Liver (tissue), 9 donors: Measurements from ENCODE around the gene PCDH1. TPM values are rescaled to one million over a fixed set of nuclear protein-coding genes. Genes with fewer than 3 reads are reported as not detected.

Source experiments
- DNase-seq: peaks from one replicate; pipeline ENCODE4 v3.0.0-alpha.2; 2017; ENCODE audit warnings: low spot score
- H3K27ac ChIP-seq, 2 donors: one replicate each; pipeline ENCODE4 v1.7.0; 2013; ENCODE audit warnings: inconsistent platforms in 2 of 2, low read length in 2 of 2, control low read depth in 1 of 2, low read depth in 1 of 2, mild to moderate bottlenecking in 1 of 2
- H3K27me3 ChIP-seq, 4 donors: one replicate each; pipeline versions ENCODE4 v1.6.1 to v1.7.0; 2013; ENCODE audit warnings: low read length in 3 of 4, inconsistent platforms in 1 of 4, mild to moderate bottlenecking in 1 of 4, moderate library complexity in 1 of 4; ENCODE audit not compliant: control insufficient read depth in 4 of 4, insufficient read depth in 4 of 4
- H3K36me3 ChIP-seq, 4 donors: one replicate each; pipeline versions ENCODE4 v1.6.1 to v1.7.0; 2013; ENCODE audit warnings: low read length in 3 of 4, mild to moderate bottlenecking in 3 of 4, low read depth in 1 of 4, moderate library complexity in 1 of 4; ENCODE audit not compliant: control insufficient read depth in 4 of 4, insufficient read depth in 3 of 4
- H3K4me1 ChIP-seq, 4 donors: one replicate each; pipeline versions ENCODE4 v1.6.1 to v1.7.0; 2013; ENCODE audit warnings: low read length in 3 of 4, mild to moderate bottlenecking in 3 of 4, moderate library complexity in 1 of 4; ENCODE audit not compliant: control insufficient read depth in 4 of 4, insufficient read depth in 4 of 4
- H3K4me3 ChIP-seq, 3 donors: one replicate each; pipeline versions ENCODE4 v1.6.1 to v1.7.0; 2013; ENCODE audit warnings: low read length in 3 of 3, control low read depth in 1 of 3, low read depth in 1 of 3, mild to moderate bottlenecking in 1 of 3
- H3K9ac ChIP-seq, 2 donors: one replicate each; pipeline ENCODE4 v1.7.0; 2013; ENCODE audit warnings: low read length in 2 of 2, mild to moderate bottlenecking in 2 of 2, moderate library complexity in 2 of 2, control low read depth in 1 of 2, low read depth in 1 of 2
- H3K9me3 ChIP-seq, 4 donors: one replicate each; pipeline versions ENCODE4 v1.6.1 to v1.7.0; 2013; ENCODE audit warnings: low read length in 3 of 4; ENCODE audit not compliant: control insufficient read depth in 4 of 4
- EGR1 ChIP-seq, 2 donors: IDR thresholded peaks; 2 replicates each; pipeline ENCODE4 v1.6.1; 2016 to 2018; ENCODE audit warnings: antibody characterized with exemption in 2 of 2, low read depth in 2 of 2
- FOXA1 ChIP-seq: IDR thresholded peaks from 2 replicates; pipeline ENCODE4 v1.6.1; 2016; ENCODE audit warnings: antibody characterized with exemption
- GABPA ChIP-seq, 2 donors: IDR thresholded peaks in 1 of 2; conservative IDR thresholded peaks in 1 of 2; 2 replicates each; pipeline ENCODE4 v1.6.1; 2016; ENCODE audit warnings: antibody characterized with exemption in 2 of 2, mild to moderate bottlenecking in 1 of 2, moderate library complexity in 1 of 2
- HNF4A ChIP-seq, 2 donors: conservative IDR thresholded peaks; 2 replicates each; pipeline ENCODE4 v1.6.1; 2016; ENCODE audit warnings: antibody characterized with exemption in 2 of 2, mild to moderate bottlenecking in 2 of 2
- HNF4G ChIP-seq: IDR thresholded peaks from 2 replicates; pipeline ENCODE4 v1.6.1; 2016; ENCODE audit warnings: antibody characterized with exemption
- JUND ChIP-seq, 2 donors: IDR thresholded peaks; 2 replicates each; pipeline ENCODE4 v1.6.1; 2016; ENCODE audit warnings: antibody characterized with exemption in 2 of 2
- NR2F2 ChIP-seq: IDR thresholded peaks from 2 replicates; pipeline ENCODE4 v1.6.1; 2016; ENCODE audit warnings: antibody characterized with exemption
- RAD21 ChIP-seq, 2 donors: IDR thresholded peaks; 2 replicates each; pipeline ENCODE4 v1.6.1; 2016; ENCODE audit warnings: antibody characterized with exemption in 2 of 2, mild to moderate bottlenecking in 2 of 2
- RXRA ChIP-seq, 2 donors: IDR thresholded peaks; 2 replicates each; pipeline ENCODE4 v1.6.1; 2017 to 2018; ENCODE audit warnings: antibody characterized with exemption in 2 of 2, mild to moderate bottlenecking in 1 of 2
- SP1 ChIP-seq: IDR thresholded peaks from 2 replicates; pipeline ENCODE4 v1.6.1; 2018; ENCODE audit warnings: antibody characterized with exemption, mild to moderate bottlenecking
- TAF1 ChIP-seq: conservative IDR thresholded peaks from 2 replicates; pipeline ENCODE4 v1.6.1; 2016; ENCODE audit warnings: antibody characterized with exemption, mild to moderate bottlenecking
- YY1 ChIP-seq: IDR thresholded peaks from 2 replicates; pipeline ENCODE4 v1.6.1; 2016; ENCODE audit warnings: antibody characterized with exemption, mild to moderate bottlenecking
- WGBS: extraction: QIAGEN DNeasy Blood & Tissue Kit; methylation state at CpG from one replicate; pipeline ENCODE4 v1.1.7; 2013; 5-methylcytosine and 5-hydroxymethylcytosine counted together
- polyA plus RNA-seq, 2 donors: library from polyadenylated mRNA; stranded (reverse) in 1 of 2; unstranded in 1 of 2; fragments of 200-250 nt in 1 of 2; fragments of >200 nt in 1 of 2; fragmentation: Nextera tagmentation in 1 of 2; extraction: Ambion mirVana in 1 of 2; gene quantifications; one replicate each; pipeline versions ENCODE4 v1.2.1 to v1.2.3, GENCODE V29; 2013 to 2015
- total RNA-seq, 2 donors: library from RNA; depleted of rRNA; stranded (reverse); fragments of >200 nt; gene quantifications; one replicate each; pipeline ENCODE4 v1.2.3, GENCODE V29; 2014
- TF ChIP-seq, protein P1 (sequence below): IDR thresholded peaks from 2 replicates; pipeline ENCODE4 v1.6.1; 2016; ENCODE audit warnings: antibody characterized with exemption
- TF ChIP-seq, protein P2 (sequence below): IDR thresholded peaks from 2 replicates; pipeline ENCODE4 v1.6.1; 2016; ENCODE audit warnings: antibody characterized with exemption, mild to moderate bottlenecking
- TF ChIP-seq, protein P3 (sequence below): fragments of 150-350 bp; IDR thresholded peaks from 2 replicates; pipeline ENCODE4 v1.5.1; 2017; ENCODE audit warnings: improper control_type of control experiment, low read depth, low read length; ENCODE audit not compliant: missing input control
- TF ChIP-seq, protein P4 (sequence below): IDR thresholded peaks from 2 replicates; pipeline ENCODE4 v1.6.1; 2016; ENCODE audit warnings: antibody characterized with exemption
- donor health status: healthy.
- donor health status: healthy.
- donor health status: healthy.
- donor health status: healthy.
- donor health status: healthy.

PCDH1 gene
- total and polyA plus RNA-seq, 4 donors: 9.3 to 52.8 (median 15.0) TPM

DNA sequence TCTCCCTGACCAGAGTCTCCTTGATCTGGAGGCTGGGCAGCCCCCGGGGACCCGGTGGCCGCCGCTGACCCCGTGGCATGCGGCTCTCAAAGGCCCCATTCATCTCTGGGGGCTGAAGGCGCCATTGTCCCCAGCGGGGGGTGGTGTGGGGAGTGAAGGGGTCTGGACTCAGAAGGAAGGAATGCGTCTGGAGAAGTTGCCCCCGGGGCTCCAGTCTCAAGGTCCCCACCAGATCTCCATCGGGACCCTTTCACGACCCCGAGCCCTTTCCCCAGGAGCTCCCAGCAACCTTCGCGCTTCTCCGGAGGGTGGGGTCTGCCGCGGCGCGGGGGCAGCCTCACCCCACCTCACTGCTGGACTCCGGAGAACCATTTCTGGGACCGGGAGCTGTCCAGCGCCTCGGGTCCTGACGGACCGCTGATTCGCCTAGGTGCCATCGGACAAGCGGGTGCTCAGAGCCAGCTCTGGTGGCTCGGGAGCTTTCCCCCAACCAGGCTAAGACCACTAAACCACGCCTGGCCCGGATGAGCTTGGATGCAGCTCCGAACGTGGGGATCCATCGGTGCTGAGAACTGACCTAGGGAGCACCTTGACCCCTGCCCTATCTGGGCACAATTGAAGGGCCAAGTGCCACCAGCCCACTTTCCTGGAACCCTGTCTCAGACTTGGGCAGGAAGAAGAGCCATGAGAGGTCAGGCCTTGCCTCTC, 5.1 kb upstream of the PCDH1 start (continued):
- no peak for TF ChIP-seq TAF1

DNA sequence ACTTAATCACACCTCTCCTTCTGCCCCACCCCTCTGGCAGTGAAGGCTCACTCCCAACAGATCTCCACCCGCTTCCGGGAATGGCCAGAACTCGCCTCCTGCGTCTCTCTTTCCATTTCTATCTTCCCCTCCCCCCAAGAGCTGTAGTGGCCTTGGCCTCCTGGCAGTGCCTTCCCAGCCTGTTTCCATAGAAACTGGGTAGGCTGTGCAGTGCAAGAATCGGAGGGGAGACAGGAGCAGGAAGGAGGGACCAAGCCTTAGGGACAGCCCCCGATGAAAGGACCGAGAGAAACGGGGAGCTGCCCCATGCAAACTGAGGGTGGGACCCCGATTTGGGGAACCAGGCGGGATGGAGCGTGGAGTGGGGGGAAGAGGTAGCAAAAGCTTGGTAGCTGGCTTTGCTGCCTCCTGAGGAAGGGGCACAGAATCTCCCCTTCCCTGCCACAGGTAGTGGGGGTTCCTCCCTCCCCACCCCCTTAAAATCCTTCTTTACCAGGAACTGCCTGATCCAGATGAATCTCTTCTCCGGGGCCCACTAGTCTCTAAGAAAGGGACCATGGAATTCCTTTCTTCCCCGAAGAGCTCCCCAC, 4.5 kb upstream of the PCDH1 start:
- peaks cover 0 to 16% (median 10%) of the 10 kb centered on the region in 4 donors for H3K27me3 ChIP-seq
- DNase-seq: no peak
- no peak overlapping the region for H3K27ac ChIP-seq

DNA sequence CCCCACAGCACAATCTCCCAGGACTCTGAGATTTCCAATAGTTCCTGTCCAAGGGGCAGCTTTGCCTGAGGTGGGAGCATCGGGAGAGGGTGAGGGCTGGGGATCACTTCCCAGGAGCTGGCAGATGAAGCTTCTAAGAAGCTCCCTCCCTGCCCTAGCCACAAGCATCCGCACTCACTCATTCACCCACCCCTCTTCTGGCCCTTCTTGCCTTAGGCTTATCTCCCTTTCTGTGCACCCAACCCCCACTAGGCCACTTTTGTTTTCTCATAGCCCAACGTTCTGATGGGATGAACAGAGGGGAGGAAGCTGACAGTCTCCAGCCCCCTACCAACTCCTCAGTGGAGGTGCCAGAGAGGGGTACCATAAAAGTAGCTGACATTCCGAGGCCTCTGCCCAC, 3.7 kb upstream of the PCDH1 start:
- peaks cover 0 to 16% (median 10%) of the 10 kb centered on the region in 4 donors for H3K27me3 ChIP-seq
- TF ChIP-seq, protein P1, sequence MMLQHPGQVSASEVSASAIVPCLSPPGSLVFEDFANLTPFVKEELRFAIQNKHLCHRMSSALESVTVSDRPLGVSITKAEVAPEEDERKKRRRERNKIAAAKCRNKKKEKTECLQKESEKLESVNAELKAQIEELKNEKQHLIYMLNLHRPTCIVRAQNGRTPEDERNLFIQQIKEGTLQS: no peak
- no peak for TF ChIP-seq SP1
- TF ChIP-seq, protein P2, sequence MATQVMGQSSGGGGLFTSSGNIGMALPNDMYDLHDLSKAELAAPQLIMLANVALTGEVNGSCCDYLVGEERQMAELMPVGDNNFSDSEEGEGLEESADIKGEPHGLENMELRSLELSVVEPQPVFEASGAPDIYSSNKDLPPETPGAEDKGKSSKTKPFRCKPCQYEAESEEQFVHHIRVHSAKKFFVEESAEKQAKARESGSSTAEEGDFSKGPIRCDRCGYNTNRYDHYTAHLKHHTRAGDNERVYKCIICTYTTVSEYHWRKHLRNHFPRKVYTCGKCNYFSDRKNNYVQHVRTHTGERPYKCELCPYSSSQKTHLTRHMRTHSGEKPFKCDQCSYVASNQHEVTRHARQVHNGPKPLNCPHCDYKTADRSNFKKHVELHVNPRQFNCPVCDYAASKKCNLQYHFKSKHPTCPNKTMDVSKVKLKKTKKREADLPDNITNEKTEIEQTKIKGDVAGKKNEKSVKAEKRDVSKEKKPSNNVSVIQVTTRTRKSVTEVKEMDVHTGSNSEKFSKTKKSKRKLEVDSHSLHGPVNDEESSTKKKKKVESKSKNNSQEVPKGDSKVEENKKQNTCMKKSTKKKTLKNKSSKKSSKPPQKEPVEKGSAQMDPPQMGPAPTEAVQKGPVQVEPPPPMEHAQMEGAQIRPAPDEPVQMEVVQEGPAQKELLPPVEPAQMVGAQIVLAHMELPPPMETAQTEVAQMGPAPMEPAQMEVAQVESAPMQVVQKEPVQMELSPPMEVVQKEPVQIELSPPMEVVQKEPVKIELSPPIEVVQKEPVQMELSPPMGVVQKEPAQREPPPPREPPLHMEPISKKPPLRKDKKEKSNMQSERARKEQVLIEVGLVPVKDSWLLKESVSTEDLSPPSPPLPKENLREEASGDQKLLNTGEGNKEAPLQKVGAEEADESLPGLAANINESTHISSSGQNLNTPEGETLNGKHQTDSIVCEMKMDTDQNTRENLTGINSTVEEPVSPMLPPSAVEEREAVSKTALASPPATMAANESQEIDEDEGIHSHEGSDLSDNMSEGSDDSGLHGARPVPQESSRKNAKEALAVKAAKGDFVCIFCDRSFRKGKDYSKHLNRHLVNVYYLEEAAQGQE: no peak
- no peak for TF ChIP-seq HNF4G
- TF ChIP-seq NR2F2: no peak
- no peak for TF ChIP-seq TAF1
- no peak for TF ChIP-seq RAD21 (IDR thresholded peaks at IDR 0.05)
- TF ChIP-seq, protein P3, sequence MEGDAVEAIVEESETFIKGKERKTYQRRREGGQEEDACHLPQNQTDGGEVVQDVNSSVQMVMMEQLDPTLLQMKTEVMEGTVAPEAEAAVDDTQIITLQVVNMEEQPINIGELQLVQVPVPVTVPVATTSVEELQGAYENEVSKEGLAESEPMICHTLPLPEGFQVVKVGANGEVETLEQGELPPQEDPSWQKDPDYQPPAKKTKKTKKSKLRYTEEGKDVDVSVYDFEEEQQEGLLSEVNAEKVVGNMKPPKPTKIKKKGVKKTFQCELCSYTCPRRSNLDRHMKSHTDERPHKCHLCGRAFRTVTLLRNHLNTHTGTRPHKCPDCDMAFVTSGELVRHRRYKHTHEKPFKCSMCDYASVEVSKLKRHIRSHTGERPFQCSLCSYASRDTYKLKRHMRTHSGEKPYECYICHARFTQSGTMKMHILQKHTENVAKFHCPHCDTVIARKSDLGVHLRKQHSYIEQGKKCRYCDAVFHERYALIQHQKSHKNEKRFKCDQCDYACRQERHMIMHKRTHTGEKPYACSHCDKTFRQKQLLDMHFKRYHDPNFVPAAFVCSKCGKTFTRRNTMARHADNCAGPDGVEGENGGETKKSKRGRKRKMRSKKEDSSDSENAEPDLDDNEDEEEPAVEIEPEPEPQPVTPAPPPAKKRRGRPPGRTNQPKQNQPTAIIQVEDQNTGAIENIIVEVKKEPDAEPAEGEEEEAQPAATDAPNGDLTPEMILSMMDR: no peak
- no peak for TF ChIP-seq RXRA (IDR thresholded peaks at IDR 0.05)
- TF ChIP-seq, protein P4, sequence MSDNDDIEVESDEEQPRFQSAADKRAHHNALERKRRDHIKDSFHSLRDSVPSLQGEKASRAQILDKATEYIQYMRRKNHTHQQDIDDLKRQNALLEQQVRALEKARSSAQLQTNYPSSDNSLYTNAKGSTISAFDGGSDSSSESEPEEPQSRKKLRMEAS: no peak
- no peak for TF ChIP-seq JUND (IDR thresholded peaks at IDR 0.05)
- no peak for TF ChIP-seq EGR1 (IDR thresholded peaks at IDR 0.05; ENCODE audit: low read depth in 2 of 2)
- no peak for TF ChIP-seq HNF4A (conservative IDR thresholded peaks at IDR 0.05)
- TF ChIP-seq FOXA1: no peak

More for the DNA sequence above, 4.5 kb upstream of the PCDH1 start:
- 14% methylated on average over 13 of the region's 13 CpGs for WGBS
- H3K4me3 ChIP-seq: no peak overlapping the region
- no peaks in the 10 kb centered on the region for H3K9me3 ChIP-seq
- TF ChIP-seq, protein P3: no peak
- TF ChIP-seq SP1: no peak
- TF ChIP-seq, protein P4: no peak
- no peak for TF ChIP-seq RXRA (IDR thresholded peaks at IDR 0.05)
- TF ChIP-seq RAD21 (IDR thresholded peaks at IDR 0.05): no peak
- no peak for TF ChIP-seq EGR1 (IDR thresholded peaks at IDR 0.05; ENCODE audit: low read depth in 2 of 2)
- no peak for TF ChIP-seq NR2F2
- TF ChIP-seq YY1: no peak
- TF ChIP-seq FOXA1: no peak
- no peak for TF ChIP-seq GABPA (IDR thresholded peaks at IDR 0.05 in 1 of 2, conservative IDR thresholded peaks at IDR 0.05 in 1 of 2)
- TF ChIP-seq JUND (IDR thresholded peaks at IDR 0.05): no peak
- no peak overlapping the region for H3K9ac ChIP-seq
- peaks cover 5 to 12% (median 9%) of the 10 kb centered on the region in 4 donors for H3K4me1 ChIP-seq
- no peaks in the 10 kb centered on the region for H3K36me3 ChIP-seq

More for the DNA sequence above, 3.7 kb upstream of the PCDH1 start:
- DNase-seq: no peak
- H3K27ac ChIP-seq: no peak overlapping the region
- H3K9ac ChIP-seq: no peak overlapping the region
- no peak overlapping the region for H3K4me3 ChIP-seq
- peaks cover 5 to 19% (median 13%) of the 10 kb centered on the region in 4 donors for H3K4me1 ChIP-seq
- H3K36me3 ChIP-seq: no peaks in the 10 kb centered on the region
- 38% methylated on average over 4 of the region's 4 CpGs for WGBS
- H3K9me3 ChIP-seq: no peaks in the 10 kb centered on the region
